GM19023 (cell line): ENCODE data around the gene MYBPC1.
"Not testable (repeated sequence)": the region's sequence is repeated elsewhere in the genome, so short reads cannot be mapped to it uniquely, and the experiment has no call there.

Experiments
- ATAC-seq: cut with Tn5 transposase; IDR thresholded peaks from one replicate; pipeline ENCODE4 v1.9.1; 2021; ENCODE audit warnings: mild to moderate bottlenecking, moderate library complexity; ENCODE audit not compliant: unreplicated experiment

Gene MYBPC1

GRCh38 chr12:101653503-101653902 lies 58.7 kb downstream of the MYBPC1 start:
- no peak for ATAC-seq

- no peak for ATAC-seq
Measured at GRCh38 chr12:101654442-101654841, 59.7 kb downstream of the MYBPC1 start.

DNA sequence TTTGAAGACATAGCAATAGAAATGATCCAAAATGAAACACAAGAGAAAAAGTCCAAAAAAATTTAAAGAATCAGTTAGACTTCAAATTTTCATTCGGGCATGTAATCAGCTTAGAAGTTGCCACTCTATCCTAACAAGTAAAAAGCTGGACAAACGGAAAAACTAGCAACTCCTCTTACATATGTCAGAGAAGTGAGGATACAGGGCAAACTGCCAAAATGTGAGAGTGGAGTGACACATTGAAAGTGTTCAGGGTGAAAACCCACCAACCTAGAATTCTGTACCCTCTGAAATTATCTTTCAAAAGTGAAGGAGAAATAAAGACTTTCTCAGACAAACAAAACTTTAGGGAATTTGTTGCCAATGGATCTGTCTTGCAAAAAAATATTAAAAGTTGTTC lies 60.6 kb downstream of the MYBPC1 start:
- no peak for ATAC-seq

GRCh38 chr12:101660662-101661061 lies 65.9 kb downstream of the MYBPC1 start:
- ATAC-seq: not testable (repeated sequence)

- ATAC-seq: no peak
Measured at GRCh38 chr12:101663298-101663697, 68.5 kb downstream of the MYBPC1 start.

DNA sequence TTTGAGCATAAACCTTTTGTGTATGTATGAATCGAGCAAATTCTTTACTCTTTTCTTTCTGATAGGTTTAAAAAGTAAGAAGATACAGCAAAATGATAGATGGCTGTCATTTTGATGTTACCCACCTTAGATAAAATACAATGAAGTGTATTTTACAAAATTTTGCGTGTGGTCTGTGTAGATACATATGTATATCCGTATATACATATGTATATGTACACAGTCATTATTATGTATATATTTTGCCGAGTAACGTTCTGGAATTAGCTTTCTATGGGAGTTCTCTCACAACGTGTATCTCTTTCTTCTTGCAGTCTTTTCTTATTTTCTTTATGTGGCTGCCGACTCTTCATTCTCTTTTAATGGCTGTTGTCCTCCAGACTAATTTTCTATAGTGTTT lies 70.2 kb downstream of the MYBPC1 start:
- no peak for ATAC-seq

DNA sequence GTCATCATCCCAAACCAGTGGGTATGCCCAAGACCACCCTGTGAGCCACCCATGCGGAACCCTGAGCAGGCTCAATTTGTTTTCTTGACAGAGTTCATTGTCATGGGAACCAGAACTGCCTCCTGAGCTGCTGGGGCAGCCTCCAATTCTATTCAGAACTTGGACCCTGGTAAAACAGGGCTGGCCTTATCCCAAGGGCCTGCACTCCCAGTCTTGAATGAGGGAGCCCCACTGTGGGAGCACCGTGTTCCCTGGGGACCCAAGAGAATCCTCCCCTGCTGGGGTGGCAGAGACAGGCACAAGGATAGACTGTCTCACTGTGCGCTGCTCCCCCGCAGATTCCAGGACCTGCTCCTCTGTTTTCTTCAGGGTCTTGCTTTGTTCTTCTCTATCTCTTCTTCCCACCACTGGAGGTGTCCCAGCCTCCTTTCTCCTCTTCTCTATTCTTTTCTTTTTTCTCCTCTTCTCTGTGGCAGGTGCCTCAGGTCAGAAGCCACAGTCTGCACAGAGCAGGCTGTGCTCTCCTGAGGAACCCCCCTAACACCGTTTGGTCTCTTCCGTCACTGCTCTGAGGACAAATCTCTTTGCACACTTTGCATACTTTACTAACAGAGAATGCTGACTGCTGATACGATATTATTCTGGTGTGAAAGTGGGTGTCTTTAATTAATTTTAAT lies 71.4 kb downstream of the MYBPC1 start:
- ATAC-seq: no peak

- no peak for ATAC-seq
Measured at GRCh38 chr12:101667591-101667990, 72.8 kb downstream of the MYBPC1 start.

GRCh38 chr12:101670007-101670671 lies 75.4 kb downstream of the MYBPC1 start:
- ATAC-seq: no peak

DNA sequence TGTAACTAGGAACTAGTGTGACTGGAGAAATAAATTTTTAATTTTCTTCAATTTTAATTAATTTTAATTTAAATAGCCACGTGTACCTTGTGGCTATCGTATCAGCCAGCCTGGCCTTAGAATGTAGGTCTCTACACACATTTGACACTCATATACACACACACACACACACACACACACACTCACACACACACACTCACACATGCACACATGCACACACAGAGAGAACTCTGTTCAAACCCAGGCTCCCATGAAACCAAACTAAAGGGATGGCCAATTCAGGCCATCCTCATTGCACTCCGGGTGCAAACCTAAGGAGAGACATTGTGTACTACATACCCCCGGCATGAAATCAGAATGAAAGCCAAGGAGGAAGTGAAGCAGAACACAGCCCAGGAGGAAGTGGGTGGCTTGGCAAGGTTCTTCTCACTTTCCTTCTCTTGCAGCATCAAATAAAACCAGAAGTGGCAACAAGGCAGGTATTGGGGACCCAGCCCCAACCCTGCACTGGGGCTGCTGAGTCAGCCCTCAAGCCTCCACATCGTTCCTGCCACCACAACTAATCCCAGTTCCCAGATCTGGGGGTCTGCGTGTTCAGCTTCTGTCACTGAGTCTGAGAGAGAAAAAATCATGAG lies 76.5 kb downstream of the MYBPC1 start:
- peak; percentile 68 for ATAC-seq

GRCh38 chr12:101671833-101672232 lies 77.1 kb downstream of the MYBPC1 start:
- no peak for ATAC-seq

GRCh38 chr12:101675555-101675954 lies 80.8 kb downstream of the MYBPC1 start:
- no peak for ATAC-seq

- not testable (repeated sequence) for ATAC-seq
Measured at GRCh38 chr12:101676497-101676896, 81.7 kb downstream of the MYBPC1 start.

GRCh38 chr12:101678081-101678480 lies 83.3 kb downstream of the MYBPC1 start:
- ATAC-seq: no peak

DNA sequence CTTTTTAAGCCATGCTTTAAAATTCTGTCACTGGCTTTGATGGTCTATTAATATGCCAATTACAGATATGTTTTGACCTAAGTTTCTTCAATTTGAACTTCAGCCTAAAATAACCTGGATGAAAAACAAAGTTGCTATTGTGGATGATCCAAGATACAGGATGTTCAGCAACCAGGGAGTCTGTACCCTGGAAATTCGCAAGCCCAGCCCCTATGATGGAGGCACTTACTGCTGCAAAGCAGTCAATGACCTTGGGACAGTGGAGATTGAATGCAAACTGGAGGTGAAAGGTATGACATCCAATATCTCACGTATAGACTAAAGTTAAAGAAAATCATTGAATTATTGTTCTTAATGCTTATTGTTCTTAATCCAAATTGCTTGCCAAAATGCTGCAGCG lies 85.5 kb downstream of the MYBPC1 start:
- ATAC-seq: no peak

GRCh38 chr12:101680647-101681046 lies 85.9 kb downstream of the MYBPC1 start:
- ATAC-seq: no peak

- ATAC-seq: not testable (repeated sequence)
Measured at GRCh38 chr12:101681627-101682026, 86.9 kb downstream of the MYBPC1 start.

GRCh38 chr12:101685092-101685491 lies 90.3 kb downstream of the MYBPC1 start:
- ATAC-seq: no peak

- ATAC-seq: no peak
Measured at GRCh38 chr12:101686176-101686575, 91.4 kb downstream of the MYBPC1 start.

DNA sequence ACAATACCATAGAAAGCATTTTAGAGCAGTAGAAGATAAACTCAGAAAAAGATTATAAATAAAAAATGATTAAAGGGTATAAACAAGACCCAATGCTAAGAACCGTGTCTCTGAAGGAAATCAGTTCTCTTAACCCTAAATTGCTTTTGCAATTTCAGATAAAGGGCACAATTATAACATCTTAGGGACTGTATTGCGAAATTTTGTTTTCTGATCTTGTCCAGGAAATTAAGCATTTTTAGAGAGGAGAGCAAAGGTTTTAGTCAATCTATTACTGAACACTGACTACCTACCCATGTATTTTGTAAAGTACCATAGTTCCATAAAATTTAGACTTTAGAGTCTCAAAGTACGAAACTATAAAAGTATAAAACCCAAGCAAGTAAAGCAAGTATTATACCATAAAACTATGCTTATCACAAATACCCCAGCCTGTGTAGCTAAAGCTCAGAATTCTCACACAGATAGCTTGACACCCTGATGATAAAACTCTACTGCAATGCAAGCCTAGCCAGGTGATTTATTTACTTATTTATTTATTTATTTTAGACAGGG lies 95.8 kb downstream of the MYBPC1 start:
- no peak for ATAC-seq

DNA sequence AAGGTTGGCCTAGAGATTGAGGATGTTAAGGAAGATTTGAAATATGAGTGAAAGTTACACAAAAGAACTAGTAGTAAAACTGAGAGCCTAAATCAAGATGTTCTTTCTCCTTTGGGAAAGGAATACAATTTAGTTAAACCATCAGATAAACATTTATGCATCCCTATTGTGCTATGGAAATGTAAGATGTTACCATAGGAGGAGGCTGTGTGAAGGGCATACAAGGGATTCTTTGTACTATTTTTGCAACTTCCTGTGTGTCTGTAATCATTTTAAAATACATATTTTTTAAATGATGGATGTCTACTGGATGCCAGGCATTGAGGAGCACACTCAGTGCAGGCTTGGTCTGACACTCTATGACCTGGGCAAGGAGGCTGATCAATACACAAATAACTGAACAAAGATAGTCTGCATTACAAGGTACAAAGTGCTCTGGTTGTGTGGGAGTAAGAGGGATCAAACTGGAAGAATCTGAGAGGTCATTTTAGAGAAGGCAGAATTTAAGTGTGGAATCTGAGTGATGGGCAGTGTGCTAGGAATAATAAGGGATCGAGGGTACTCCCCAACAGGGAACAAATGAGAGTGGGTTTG lies 96.8 kb downstream of the MYBPC1 start:
- ATAC-seq: no peak
